ENCODE results near the gene CAPN11. TPM values are rescaled to one million over a fixed set of nuclear protein-coding genes. Genes with fewer than 3 reads are reported as not detected.

CAPN11 gene
- total and polyA plus RNA-seq, 2 experiments from 2014 or later, result 1.1 to 1.7 TPM

GRCh38 chr6:44117397-44118128 is 41.1 kb upstream of the CAPN11 start (continued):
- TF ChIP-seq ZNF462 (CRISPR knock-in tag; IDR thresholded peaks at IDR 0.05), result no peak
- TF ChIP-seq CREB1 (CRISPR knock-in tag; IDR thresholded peaks at IDR 0.05; ENCODE audit: low read depth), result no peak
- TF ChIP-seq ZNF331 (CRISPR knock-in tag; IDR thresholded peaks at IDR 0.05; ENCODE audit: low read depth), result no peak
- no peak for TF ChIP-seq EZH2phosphoT487 (IDR thresholded peaks at IDR 0.05; ENCODE audit: unreplicated experiment)
- TF ChIP-seq, protein P1, sequence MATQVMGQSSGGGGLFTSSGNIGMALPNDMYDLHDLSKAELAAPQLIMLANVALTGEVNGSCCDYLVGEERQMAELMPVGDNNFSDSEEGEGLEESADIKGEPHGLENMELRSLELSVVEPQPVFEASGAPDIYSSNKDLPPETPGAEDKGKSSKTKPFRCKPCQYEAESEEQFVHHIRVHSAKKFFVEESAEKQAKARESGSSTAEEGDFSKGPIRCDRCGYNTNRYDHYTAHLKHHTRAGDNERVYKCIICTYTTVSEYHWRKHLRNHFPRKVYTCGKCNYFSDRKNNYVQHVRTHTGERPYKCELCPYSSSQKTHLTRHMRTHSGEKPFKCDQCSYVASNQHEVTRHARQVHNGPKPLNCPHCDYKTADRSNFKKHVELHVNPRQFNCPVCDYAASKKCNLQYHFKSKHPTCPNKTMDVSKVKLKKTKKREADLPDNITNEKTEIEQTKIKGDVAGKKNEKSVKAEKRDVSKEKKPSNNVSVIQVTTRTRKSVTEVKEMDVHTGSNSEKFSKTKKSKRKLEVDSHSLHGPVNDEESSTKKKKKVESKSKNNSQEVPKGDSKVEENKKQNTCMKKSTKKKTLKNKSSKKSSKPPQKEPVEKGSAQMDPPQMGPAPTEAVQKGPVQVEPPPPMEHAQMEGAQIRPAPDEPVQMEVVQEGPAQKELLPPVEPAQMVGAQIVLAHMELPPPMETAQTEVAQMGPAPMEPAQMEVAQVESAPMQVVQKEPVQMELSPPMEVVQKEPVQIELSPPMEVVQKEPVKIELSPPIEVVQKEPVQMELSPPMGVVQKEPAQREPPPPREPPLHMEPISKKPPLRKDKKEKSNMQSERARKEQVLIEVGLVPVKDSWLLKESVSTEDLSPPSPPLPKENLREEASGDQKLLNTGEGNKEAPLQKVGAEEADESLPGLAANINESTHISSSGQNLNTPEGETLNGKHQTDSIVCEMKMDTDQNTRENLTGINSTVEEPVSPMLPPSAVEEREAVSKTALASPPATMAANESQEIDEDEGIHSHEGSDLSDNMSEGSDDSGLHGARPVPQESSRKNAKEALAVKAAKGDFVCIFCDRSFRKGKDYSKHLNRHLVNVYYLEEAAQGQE (IDR thresholded peaks at IDR 0.05; ENCODE audit: unreplicated experiment), result no peak
- TF ChIP-seq EZH2 (IDR thresholded peaks at IDR 0.05; ENCODE audit: low read depth, unreplicated experiment), result no peak
- TF ChIP-seq POLR2AphosphoS5 (IDR thresholded peaks at IDR 0.05; ENCODE audit: low read depth), result no peak
- TF ChIP-seq STAT1 (IDR thresholded peaks at IDR 0.05; ENCODE audit: unreplicated experiment), result no peak

All from GM23338 (cell line).